ENCODE data around the gene HDX.
"Not testable (repeated sequence)": the region's sequence is repeated elsewhere in the genome, so short reads cannot be mapped to it uniquely, and the experiment has no call there.

Gene HDX

DNA sequence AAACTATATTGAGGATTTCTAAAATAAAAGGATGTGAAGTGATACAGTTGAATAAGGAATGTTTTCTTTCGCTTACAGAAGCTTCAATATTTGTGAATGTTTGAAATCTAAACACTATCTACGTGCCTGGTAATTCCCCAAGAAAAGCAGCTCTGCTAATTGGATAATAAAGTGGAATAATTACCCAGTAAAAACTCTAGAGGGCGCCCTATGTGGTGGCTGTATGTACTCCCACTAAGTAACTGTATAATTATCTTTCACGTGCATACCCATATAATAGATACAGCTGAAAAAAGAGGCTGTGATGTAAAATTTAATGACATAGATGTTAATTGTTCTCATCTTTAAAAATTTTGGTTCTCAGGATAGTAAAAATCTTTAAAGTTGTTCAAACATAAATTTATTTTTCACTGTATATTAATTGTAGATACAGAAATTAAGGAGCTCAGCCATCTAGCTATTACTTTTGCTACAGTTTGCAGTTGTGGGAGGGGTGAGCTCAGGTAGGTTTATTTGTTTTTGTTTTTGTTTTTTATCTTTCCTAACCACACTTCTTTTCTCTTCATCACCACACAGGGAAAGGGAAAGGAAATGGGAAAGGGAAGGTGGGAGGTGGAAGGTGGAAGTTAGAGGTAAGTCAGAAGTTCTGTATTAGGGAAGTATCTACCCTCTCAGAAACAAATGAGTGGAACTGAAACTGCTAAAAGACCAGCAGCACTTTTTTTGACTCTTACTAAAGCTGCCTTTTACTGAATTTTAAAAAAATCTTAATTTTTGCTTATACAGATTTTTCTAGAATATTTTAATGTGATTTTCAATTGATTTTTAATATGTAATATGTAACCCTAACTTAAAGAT lies 162.5 kb downstream of the HDX start:
- DNase-seq (ENCODE audit: low read depth), result no peak

DNA sequence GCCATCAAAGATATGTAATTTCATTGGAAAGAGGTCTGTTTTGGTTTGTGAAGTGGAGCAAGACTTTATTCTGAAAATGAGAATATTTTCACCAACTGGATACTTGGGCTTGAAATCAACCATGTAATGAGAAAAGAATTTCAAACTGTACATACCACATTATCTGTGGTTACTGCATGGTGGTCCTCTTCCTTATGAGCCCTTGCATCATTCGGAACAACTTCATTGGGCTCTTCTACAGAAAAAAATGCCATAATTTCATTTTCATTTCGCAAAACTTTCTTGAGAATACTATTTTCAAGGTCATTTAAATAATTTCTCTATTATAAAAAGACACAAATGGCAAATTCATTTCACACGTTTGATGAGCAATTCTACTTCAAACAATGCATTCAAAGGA lies 165.6 kb downstream of the HDX start:
- DNase-seq (ENCODE audit: low read depth), result no peak

DNA sequence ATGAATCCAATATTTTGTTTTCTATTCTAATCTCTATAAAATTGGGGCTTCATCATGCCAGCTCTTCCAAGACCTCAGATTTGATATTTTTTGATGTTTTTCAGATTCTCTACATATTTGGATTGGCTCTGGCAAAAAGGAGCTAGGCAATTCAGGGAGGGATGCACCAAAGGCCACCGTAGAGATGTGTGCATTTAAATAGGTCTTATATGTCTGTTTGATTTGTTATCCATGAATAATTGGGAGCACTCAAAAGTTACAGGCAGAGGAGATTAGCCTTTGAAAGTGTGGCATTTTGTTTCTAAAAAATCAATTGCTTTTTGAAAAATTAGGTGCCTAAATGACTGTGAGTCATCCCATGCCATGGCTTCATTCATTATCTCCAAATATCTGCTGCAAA lies 167.1 kb downstream of the HDX start:
- no peak for DNase-seq (ENCODE audit: low read depth)

- DNase-seq (ENCODE audit: low read depth), result no peak
Observed at GRCh38 chrX:84322083-84322827, 180.0 kb downstream of the HDX start.

DNA sequence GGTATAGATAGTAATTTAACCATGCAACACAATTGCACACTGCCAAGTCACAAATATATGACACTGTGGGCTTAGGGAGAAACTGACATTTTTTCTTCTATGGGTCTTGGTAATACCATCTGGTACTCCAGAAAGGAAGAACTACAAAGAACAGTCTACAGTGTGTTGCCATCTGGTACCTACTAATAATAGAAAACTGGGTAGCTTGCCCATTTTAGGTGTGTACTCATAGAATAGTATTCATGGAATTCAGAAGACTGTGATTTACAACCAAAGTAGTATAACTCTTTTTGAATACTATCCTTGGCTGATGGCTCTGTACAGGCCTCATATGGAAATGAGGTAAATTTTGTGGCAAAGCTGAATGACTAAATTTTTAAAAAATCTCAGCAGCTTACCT lies 181.6 kb downstream of the HDX start:
- no peak for DNase-seq (ENCODE audit: low read depth)

DNA sequence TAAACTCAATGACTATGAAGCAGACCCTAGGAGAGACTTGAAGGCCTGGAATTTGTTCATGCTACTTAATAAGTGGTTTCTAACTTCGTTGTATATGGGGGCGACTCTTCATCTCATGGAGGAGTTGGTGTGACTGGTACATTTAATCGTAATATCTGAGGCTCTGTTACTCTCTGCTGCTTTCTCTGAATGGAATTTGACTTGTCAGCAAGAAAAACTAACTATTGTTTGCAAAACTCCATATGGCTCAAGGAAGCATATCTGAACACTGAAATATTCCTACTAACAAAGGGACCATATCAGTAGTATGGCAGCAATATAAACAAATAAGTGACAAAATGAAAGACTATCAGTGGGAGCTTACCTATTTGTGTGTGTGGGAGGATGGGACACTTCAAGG lies 182.2 kb downstream of the HDX start:
- no peak for DNase-seq (ENCODE audit: low read depth)

GRCh38 chrX:84318661-84319060 lies 183.6 kb downstream of the HDX start:
- DNase-seq (ENCODE audit: low read depth), result no peak

DNA sequence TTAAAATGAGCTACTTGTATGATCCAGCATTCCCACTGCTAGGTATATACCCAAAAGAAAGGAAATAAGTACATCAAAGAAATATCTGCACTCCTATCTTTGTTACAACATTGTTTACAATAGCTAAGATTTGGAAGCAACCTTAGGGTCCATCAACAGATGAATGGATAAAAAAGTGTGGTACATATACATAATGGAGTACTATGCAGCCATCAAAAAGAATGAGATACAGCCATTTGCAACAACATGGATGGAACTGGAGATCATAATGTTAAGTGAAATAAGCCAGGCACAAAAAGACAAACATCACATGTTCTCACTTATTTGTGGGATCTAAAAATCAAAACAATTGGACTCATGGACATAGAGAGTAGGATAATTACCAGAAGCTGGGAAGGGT lies 186.3 kb downstream of the HDX start:
- not testable (repeated sequence) for DNase-seq (ENCODE audit: low read depth)

All from HS-27A (cell line).